Measurements from ENCODE around the gene ERN1.
A peak's percentile ranks its signal among the peaks of the same experiment; 100 is the strongest.

ERN1 gene

GRCh38 chr17:64133546-64134215 lies 3.7 kb upstream of the ERN1 start:
- no peaks in the 10 kb centered on the region for H3K36me3 ChIP-seq (replicated peaks)
- peak; percentile 45 for DNase-seq
- H3K27me3 ChIP-seq (replicated peaks) = no peaks in the 10 kb centered on the region
- peak; percentile 59 for TF ChIP-seq CTCF (IDR thresholded peaks at IDR 0.05; ENCODE audit: low read depth, low read length, missing control alignments)
- no peak overlapping the region for H3K4me3 ChIP-seq (ENCODE audit: low read depth, low read length)
- in situ Hi-C loops (cut with HindIII; ENCODE audit: low pct_ligation_motif_present, low sequenced_read_pairs) = no loop called here
- H3K27ac ChIP-seq = no peak overlapping the region

- no peak for TF ChIP-seq CTCF (IDR thresholded peaks at IDR 0.05; ENCODE audit: low read depth, low read length, missing control alignments)
- H3K36me3 ChIP-seq (replicated peaks) = no peaks in the 10 kb centered on the region
- in situ Hi-C loops (cut with HindIII; ENCODE audit: low pct_ligation_motif_present, low sequenced_read_pairs) = no loop called here
- H3K27me3 ChIP-seq (replicated peaks) = no peaks in the 10 kb centered on the region
- no peak overlapping the region for H3K27ac ChIP-seq
- no peak overlapping the region for H3K4me3 ChIP-seq (ENCODE audit: low read depth, low read length)
- no peak for DNase-seq
These were observed 1.8 kb upstream of the ERN1 start for GRCh38 chr17:64131606-64132270.

GRCh38 chr17:64130559-64131001 lies 636 bp upstream of the ERN1 start:
- peak overlapping the region; percentile 59 for H3K4me3 ChIP-seq (ENCODE audit: low read depth, low read length)
- TF ChIP-seq CTCF (IDR thresholded peaks at IDR 0.05; ENCODE audit: low read depth, low read length, missing control alignments) = peak; percentile 3
- DNase-seq = peak; percentile 60
- in situ Hi-C loops (cut with HindIII; ENCODE audit: low pct_ligation_motif_present, low sequenced_read_pairs) = no loop called here
- H3K36me3 ChIP-seq (replicated peaks) = no peaks in the 10 kb centered on the region
- no peaks in the 10 kb centered on the region for H3K27me3 ChIP-seq (replicated peaks)
- peak overlapping the region; percentile 74 for H3K27ac ChIP-seq

GRCh38 chr17:64129515-64129764 lies 504 bp downstream of the ERN1 start:
- H3K4me3 ChIP-seq (ENCODE audit: low read depth, low read length) = peak overlapping the region; percentile 66
- H3K36me3 ChIP-seq (replicated peaks) = no peaks in the 10 kb centered on the region
- no peak for DNase-seq
- peak overlapping the region; percentile 74 for H3K27ac ChIP-seq
- no peak for TF ChIP-seq CTCF (IDR thresholded peaks at IDR 0.05; ENCODE audit: low read depth, low read length, missing control alignments)
- H3K27me3 ChIP-seq (replicated peaks) = no peaks in the 10 kb centered on the region
- in situ Hi-C loops (cut with HindIII; ENCODE audit: low pct_ligation_motif_present, low sequenced_read_pairs) = no loop called here

GRCh38 chr17:64128787-64129514 lies 993 bp downstream of the ERN1 start:
- TF ChIP-seq CTCF (IDR thresholded peaks at IDR 0.05; ENCODE audit: low read depth, low read length, missing control alignments) = no peak
- Histone ChIP-seq H3K27me3 (replicated peaks) (no peaks in the 10 kb centered on the region), H3K4me3 (ENCODE audit: low read depth, low read length) (peak overlapping the region; percentile 66), H3K27ac (peak overlapping the region; percentile 74), H3K36me3 (replicated peaks) (no peaks in the 10 kb centered on the region)
- peak; percentile 32 for DNase-seq
- in situ Hi-C loops (cut with HindIII; ENCODE audit: low pct_ligation_motif_present, low sequenced_read_pairs) = no loop called here

All from brain microvascular endothelial cell (primary cell).